ENCODE measurements around the gene SUOX. TPM values are rescaled to one million over a fixed set of nuclear protein-coding genes. Genes with fewer than 3 reads are reported as not detected.
A peak's percentile ranks its signal among the peaks of the same experiment; 100 is the strongest.

Gene SUOX
- total and polyA plus RNA-seq, 11 donors, result 25.0 to 59.5 (median 30.0) TPM

GRCh38 chr12:55966408-55967281 lies 30.4 kb upstream of the SUOX start, which contains the start of gene CDK2:
TSS of gene CDK2 (plus strand) at chr12:55966830. CDS start at chr12:55967009, 179 bp downstream.
- intact Hi-C loops (cut with DNase I), result loop anchor here in 2 of 10 donors (5.0 kb wide), 1 partner anchor 34 kb away; the partner anchor contains the start of gene DGKA (in 2 of the 2)
- H3K4me1 ChIP-seq, result peaks cover 0 to 25% (median 14%) of the 10 kb centered on the region in 12 donors
- peaks cover 0 to 11% (median 0%) of the 10 kb centered on the region in 9 donors for H3K36me3 ChIP-seq
- DNase-seq (peak; percentile 95), ATAC-seq (peak; percentile 94 to 99 (median 97))
- TF ChIP-seq, protein P1, sequence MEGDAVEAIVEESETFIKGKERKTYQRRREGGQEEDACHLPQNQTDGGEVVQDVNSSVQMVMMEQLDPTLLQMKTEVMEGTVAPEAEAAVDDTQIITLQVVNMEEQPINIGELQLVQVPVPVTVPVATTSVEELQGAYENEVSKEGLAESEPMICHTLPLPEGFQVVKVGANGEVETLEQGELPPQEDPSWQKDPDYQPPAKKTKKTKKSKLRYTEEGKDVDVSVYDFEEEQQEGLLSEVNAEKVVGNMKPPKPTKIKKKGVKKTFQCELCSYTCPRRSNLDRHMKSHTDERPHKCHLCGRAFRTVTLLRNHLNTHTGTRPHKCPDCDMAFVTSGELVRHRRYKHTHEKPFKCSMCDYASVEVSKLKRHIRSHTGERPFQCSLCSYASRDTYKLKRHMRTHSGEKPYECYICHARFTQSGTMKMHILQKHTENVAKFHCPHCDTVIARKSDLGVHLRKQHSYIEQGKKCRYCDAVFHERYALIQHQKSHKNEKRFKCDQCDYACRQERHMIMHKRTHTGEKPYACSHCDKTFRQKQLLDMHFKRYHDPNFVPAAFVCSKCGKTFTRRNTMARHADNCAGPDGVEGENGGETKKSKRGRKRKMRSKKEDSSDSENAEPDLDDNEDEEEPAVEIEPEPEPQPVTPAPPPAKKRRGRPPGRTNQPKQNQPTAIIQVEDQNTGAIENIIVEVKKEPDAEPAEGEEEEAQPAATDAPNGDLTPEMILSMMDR (IDR thresholded peaks at IDR 0.05), result no peak
- TF ChIP-seq POLR2A (IDR thresholded peaks at IDR 0.05), result peak; percentile 15 to 81
- H3K27me3 ChIP-seq, result no peaks in the 10 kb centered on the region
- 0 to 1% (median 1%) methylated on average over 40 to 45 of the region's 45 CpGs for WGBS, 4 donors
- no peaks in the 10 kb centered on the region for H3K9me3 ChIP-seq
- peak within 1 kb of the TSS in 11 of 12 donors; percentile 74 to 88 (median 81) for H3K27ac ChIP-seq
- H3K4me3 ChIP-seq, result peak within 1 kb of the TSS; percentile 49 to 98 (median 76)

DNA sequence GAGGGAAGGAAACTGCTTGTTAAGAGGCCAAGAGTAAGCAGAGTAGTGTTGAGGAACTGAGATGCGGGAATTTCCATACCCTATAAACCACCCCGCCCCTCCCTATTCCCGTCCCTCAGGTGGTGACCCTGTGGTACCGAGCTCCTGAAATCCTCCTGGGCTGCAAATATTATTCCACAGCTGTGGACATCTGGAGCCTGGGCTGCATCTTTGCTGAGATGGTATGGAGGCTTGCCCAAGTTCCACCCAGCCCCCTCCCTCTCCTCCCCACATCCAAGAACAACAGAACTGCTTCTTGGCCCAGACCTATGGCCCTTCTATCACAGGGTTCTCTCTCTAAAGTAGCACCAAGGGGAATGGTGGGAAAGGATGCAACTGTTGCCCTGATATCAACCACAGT lies 27.7 kb upstream of the SUOX start:
- no peak overlapping the region for H3K27ac ChIP-seq
- peaks cover 0 to 11% (median 0%) of the 10 kb centered on the region in 9 donors for H3K36me3 ChIP-seq
- no peak overlapping the region for H3K4me3 ChIP-seq
- intact Hi-C loops (cut with DNase I), result loop anchor here in 2 of 10 donors (5.0 kb wide), 1 partner anchor 37 kb away; the partner anchor contains the start of gene DGKA (in 2 of the 2)
- DNase-seq (peak in 1 of 5 donors; percentile 32), ATAC-seq (no peak)
- 79 to 90% (median 87%) methylated on average over 4 of the region's 4 CpGs for WGBS, 4 donors
- H3K4me1 ChIP-seq, result peaks cover 0 to 34% (median 22%) of the 10 kb centered on the region in 12 donors
- no peaks in the 10 kb centered on the region for H3K9me3 ChIP-seq
- H3K27me3 ChIP-seq, result no peaks in the 10 kb centered on the region
- no peak for TF ChIP-seq POLR2A (IDR thresholded peaks at IDR 0.05)
- TF ChIP-seq, protein P1 (IDR thresholded peaks at IDR 0.05), result no peak

GRCh38 chr12:55970775-55971174 lies 26.3 kb upstream of the SUOX start:
- ATAC-seq, result no peak
- no peak overlapping the region for H3K27ac ChIP-seq
- H3K4me1 ChIP-seq, result peaks cover 0 to 46% (median 31%) of the 10 kb centered on the region in 12 donors
- no peaks in the 10 kb centered on the region for H3K27me3 ChIP-seq
- H3K9me3 ChIP-seq, result no peaks in the 10 kb centered on the region
- TF ChIP-seq POLR2A (IDR thresholded peaks at IDR 0.05), result no peak
- TF ChIP-seq, protein P1 (IDR thresholded peaks at IDR 0.05), result no peak
- WGBS, 4 donors, result 68 to 80% (median 73%) methylated on average over 6 to 7 of the region's 7 CpGs
- peaks cover 0 to 11% (median 0%) of the 10 kb centered on the region in 9 donors for H3K36me3 ChIP-seq
- DNase-seq, result no peak
- intact Hi-C loops (cut with DNase I), result loop anchor here in 2 of 10 donors (5.0 kb wide), 3 partner anchors 38 to 153 kb away; partner anchors contain the start of genes DGKA (in 1 of the 2), ORMDL2 (in 1 of the 2), PYM1 (in 1 of the 2) and SARNP (in 1 of the 2)
- H3K4me3 ChIP-seq, result no peak overlapping the region

DNA sequence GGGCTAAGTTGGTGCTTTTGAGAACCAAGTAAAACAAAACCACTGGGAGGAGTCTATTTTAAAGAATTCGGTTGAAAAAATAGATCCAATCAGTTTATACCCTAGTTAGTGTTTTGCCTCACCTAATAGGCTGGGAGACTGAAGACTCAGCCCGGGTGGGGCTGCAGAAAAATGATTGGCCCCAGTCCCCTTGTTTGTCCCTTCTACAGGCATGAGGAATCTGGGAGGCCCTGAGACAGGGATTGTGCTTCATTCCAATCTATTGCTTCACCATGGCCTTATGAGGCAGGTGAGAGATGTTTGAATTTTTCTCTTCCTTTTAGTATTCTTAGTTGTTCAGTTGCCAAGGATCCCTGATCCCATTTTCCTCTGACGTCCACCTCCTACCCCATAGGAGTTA lies 25.0 kb upstream of the SUOX start:
- H3K4me3 ChIP-seq, result peak overlapping the region in 4 of 12 donors; percentile 58 to 86 (median 70)
- no peak for DNase-seq
- TF ChIP-seq POLR2A (IDR thresholded peaks at IDR 0.05), result no peak
- TF ChIP-seq, protein P1 (IDR thresholded peaks at IDR 0.05), result no peak
- WGBS, 4 donors, result 60 to 67% (median 63%) methylated on average over 3 of the region's 3 CpGs
- no peaks in the 10 kb centered on the region for H3K9me3 ChIP-seq
- peaks cover 0 to 50% (median 35%) of the 10 kb centered on the region in 12 donors for H3K4me1 ChIP-seq
- peak overlapping the region in 9 of 12 donors; percentile 88 to 98 (median 95) for H3K27ac ChIP-seq
- intact Hi-C loops (cut with DNase I), result loop anchor here in 2 of 10 donors (5.0 kb wide), 3 partner anchors 40 to 155 kb away; partner anchors contain the start of genes DGKA (in 1 of the 2), ORMDL2 (in 1 of the 2), PYM1 (in 1 of the 2) and SARNP (in 1 of the 2)
- H3K27me3 ChIP-seq, result no peaks in the 10 kb centered on the region
- H3K36me3 ChIP-seq, result peaks cover 0 to 21% (median 0%) of the 10 kb centered on the region in 9 donors
- ATAC-seq, result no peak

All from heart left ventricle (tissue), 16 donors.